B cell (primary cell): ENCODE data around the gene EFNB2.

Experiments
- EZH2 ChIP-seq: IDR thresholded peaks from 2 replicates; pipeline ENCODE4 v1.6.1; 2012; ENCODE audit warnings: borderline replicate concordance, low read depth, mild to moderate bottlenecking, moderate library complexity, low read length; ENCODE audit not compliant: insufficient read depth, poor library complexity, severe bottlenecking
- TF ChIP-seq, protein P1 (sequence below): fragments of 200-600 bp; IDR thresholded peaks from one replicate; pipeline ENCODE4 v1.8.0; 2022; ENCODE audit warnings: antibody characterized with exemption, mild to moderate bottlenecking

- TF ChIP-seq, protein P1, sequence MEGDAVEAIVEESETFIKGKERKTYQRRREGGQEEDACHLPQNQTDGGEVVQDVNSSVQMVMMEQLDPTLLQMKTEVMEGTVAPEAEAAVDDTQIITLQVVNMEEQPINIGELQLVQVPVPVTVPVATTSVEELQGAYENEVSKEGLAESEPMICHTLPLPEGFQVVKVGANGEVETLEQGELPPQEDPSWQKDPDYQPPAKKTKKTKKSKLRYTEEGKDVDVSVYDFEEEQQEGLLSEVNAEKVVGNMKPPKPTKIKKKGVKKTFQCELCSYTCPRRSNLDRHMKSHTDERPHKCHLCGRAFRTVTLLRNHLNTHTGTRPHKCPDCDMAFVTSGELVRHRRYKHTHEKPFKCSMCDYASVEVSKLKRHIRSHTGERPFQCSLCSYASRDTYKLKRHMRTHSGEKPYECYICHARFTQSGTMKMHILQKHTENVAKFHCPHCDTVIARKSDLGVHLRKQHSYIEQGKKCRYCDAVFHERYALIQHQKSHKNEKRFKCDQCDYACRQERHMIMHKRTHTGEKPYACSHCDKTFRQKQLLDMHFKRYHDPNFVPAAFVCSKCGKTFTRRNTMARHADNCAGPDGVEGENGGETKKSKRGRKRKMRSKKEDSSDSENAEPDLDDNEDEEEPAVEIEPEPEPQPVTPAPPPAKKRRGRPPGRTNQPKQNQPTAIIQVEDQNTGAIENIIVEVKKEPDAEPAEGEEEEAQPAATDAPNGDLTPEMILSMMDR = no peak
- TF ChIP-seq EZH2 = peak; percentile 80
These were observed 1.4 kb downstream of the EFNB2 start for GRCh38 chr13:106533943-106534638.
